SK-N-MC (cell line): Measurements from ENCODE around the gene EGLN1.

Experiments used
- EZH2 ChIP-seq: fragments of 200-600 bp; sonication (generic); IDR thresholded peaks from one replicate; pipeline ENCODE4 v1.6.1; 2017; ENCODE audit warnings: antibody characterized with exemption
- FOXP2 ChIP-seq: optimal IDR thresholded peaks from 2 replicates; pipeline ENCODE3; 2011; ENCODE audit warnings: mild to moderate bottlenecking, moderate library complexity; ENCODE audit not compliant: insufficient read depth; ENCODE audit errors: extremely low read length, control extremely low read depth
- POLR2AphosphoS5 ChIP-seq: IDR thresholded peaks from 2 replicates; pipeline ENCODE4 v1.6.1; 2012; ENCODE audit warnings: mild to moderate bottlenecking, low read depth, low read length, borderline replicate concordance

- TF ChIP-seq POLR2AphosphoS5 (no peak), EZH2 (no peak), FOXP2 (no peak)
These were observed 85.0 kb downstream of the EGLN1 start for GRCh38 chr1:231337043-231337471.
